Measurements from ENCODE around the gene PARVA.

Gene PARVA

DNA sequence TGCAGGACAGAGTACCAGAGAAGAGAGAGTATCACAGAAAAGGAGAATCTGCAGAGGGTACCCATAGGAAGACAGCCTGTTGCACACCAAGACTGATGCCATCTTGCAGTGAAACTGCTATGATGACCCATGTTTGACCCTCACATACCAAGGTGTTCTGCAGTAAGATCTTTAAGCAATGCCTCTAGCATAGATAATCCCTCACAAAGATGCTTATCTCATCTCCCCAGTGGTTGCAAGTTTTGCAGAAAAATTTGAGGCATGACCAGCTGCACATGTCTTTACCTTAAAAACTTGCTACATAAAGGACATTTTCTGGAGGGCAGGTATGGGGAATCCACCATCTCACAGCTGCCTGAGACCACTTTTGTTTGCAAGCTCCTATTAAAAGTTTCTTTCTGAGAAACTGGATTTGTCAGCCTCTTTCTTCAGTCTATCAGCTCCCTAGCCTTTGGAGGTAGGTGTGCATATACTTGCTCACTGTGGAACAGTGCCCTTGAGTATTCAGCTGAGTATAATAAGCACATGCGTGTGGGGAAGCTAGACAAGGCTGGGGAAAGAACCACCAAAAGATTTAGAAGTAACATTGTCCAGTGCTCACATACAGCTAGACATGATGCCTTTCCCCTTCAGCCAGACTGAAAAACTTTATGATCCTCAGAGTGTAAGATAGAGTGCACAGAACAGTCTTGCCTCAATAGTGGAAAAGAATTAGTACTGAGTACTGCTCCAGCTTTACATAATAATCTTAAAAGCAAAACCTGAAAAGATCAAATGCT lies 196.5 kb downstream of the PARVA start:
- no peak overlapping the region for H3K4me3 ChIP-seq (ENCODE audit: low read depth, low read length)
- TF ChIP-seq, protein P1, sequence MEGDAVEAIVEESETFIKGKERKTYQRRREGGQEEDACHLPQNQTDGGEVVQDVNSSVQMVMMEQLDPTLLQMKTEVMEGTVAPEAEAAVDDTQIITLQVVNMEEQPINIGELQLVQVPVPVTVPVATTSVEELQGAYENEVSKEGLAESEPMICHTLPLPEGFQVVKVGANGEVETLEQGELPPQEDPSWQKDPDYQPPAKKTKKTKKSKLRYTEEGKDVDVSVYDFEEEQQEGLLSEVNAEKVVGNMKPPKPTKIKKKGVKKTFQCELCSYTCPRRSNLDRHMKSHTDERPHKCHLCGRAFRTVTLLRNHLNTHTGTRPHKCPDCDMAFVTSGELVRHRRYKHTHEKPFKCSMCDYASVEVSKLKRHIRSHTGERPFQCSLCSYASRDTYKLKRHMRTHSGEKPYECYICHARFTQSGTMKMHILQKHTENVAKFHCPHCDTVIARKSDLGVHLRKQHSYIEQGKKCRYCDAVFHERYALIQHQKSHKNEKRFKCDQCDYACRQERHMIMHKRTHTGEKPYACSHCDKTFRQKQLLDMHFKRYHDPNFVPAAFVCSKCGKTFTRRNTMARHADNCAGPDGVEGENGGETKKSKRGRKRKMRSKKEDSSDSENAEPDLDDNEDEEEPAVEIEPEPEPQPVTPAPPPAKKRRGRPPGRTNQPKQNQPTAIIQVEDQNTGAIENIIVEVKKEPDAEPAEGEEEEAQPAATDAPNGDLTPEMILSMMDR (IDR thresholded peaks at IDR 0.05; ENCODE audit: low read depth, low read length) = no peak
- TF ChIP-seq POLR2A (IDR thresholded peaks at IDR 0.05; ENCODE audit: extremely low read depth, insufficient read length) (no peak), MYC (IDR thresholded peaks at IDR 0.05; ENCODE audit: low read depth, low read length) (no peak)
- TF ChIP-seq, protein P2, sequence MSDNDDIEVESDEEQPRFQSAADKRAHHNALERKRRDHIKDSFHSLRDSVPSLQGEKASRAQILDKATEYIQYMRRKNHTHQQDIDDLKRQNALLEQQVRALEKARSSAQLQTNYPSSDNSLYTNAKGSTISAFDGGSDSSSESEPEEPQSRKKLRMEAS (IDR thresholded peaks at IDR 0.05; ENCODE audit: low read depth, low read length) = no peak
- DNase-seq (ENCODE audit: low read depth) = no peak

DNA sequence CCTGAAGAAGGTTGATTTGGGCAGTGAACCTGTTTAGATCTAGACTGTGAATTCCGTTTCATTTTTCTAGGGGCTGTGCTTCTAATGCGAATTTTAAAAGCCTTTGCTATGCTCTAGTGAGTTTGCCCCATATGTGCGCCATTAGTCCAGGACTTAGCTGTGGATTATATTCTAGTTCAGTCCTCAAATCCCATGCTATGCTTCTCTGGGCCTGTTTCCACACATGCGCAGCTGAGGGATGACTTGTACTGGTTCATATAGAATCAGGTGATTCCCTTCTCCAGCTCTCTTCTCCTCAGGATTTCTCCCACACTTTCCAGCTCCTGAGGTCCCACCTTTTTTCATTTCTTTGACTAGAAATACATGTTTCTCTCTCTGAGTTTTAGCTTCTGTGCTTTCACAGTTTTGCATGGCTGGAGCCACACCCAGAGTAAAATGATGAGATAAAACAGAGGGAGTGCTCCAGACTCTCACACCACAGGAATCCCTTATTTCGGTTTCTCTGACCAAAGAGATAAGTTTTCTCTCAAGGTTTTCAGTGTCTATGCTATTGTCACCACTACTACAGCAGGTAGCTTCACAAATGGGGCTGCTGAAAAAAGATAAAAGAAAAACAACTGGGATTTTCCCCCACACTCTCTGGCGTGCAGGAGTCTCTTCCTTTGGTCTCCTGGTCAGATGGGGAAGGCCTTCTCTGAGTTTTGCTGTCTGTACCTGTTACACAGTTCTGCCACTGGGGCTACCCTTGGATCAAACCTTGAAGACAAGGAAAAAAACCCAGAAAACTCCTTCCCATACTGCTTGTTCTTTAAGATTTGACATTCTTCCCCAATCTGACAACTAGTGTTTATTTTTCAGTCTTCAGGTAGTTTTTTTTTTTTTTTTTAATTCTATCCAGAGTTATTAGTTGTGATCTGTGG lies 200.6 kb downstream of the PARVA start:
- TF ChIP-seq, protein P2 (IDR thresholded peaks at IDR 0.05; ENCODE audit: low read depth, low read length) = no peak
- TF ChIP-seq, protein P1 (IDR thresholded peaks at IDR 0.05; ENCODE audit: low read depth, low read length) = no peak
- H3K4me3 ChIP-seq (ENCODE audit: low read depth, low read length) = no peak overlapping the region
- no peak for DNase-seq (ENCODE audit: low read depth)

DNA sequence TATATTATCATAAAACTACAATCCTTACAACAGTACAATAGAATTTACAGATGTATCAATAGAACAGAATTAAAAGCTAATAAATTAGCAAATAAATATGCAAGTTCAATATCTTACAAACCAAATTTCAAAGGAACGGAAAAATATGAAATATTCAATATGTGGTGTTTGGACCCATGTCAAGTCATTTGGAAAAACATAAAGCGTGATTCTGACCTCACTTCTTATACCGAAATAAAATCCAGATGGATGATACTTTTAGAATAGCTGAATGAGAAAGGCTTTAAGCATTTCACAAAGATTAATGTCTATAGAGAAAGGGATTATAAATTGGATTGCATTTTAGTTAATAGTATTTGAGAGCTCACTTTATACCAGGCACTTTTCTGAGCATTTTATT lies 204.0 kb downstream of the PARVA start:
- H3K4me3 ChIP-seq (ENCODE audit: low read depth, low read length) = no peak overlapping the region
- DNase-seq (ENCODE audit: low read depth) = no peak
- TF ChIP-seq, protein P1 (IDR thresholded peaks at IDR 0.05; ENCODE audit: low read depth, low read length) = no peak
- no peak for TF ChIP-seq POLR2A (IDR thresholded peaks at IDR 0.05; ENCODE audit: extremely low read depth, insufficient read length)
- TF ChIP-seq, protein P2 (IDR thresholded peaks at IDR 0.05; ENCODE audit: low read depth, low read length) = no peak
- TF ChIP-seq MYC (IDR thresholded peaks at IDR 0.05; ENCODE audit: low read depth, low read length) = no peak

DNA sequence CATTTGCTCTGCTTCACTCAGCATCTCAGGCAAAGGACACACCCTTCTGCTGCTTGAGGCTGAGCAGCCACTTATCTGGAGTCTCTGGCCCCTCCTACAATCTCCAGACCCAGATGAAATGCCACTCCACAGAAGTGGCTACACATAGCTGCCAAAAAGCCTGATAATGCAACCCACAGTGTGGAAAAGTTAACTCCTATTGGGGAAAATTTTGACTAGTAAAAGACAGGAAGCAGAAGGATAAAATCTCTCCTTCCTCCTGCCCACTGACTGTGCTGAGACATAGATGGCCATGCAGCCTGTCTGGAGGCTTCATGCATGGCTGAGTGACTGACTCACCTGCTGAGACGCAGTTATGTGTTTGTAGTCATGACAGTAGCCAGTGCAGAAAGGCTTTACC lies 204.6 kb downstream of the PARVA start:
- TF ChIP-seq, protein P2 (IDR thresholded peaks at IDR 0.05; ENCODE audit: low read depth, low read length) = no peak
- TF ChIP-seq, protein P1 (IDR thresholded peaks at IDR 0.05; ENCODE audit: low read depth, low read length) = no peak
- TF ChIP-seq POLR2A (IDR thresholded peaks at IDR 0.05; ENCODE audit: extremely low read depth, insufficient read length) = no peak
- no peak for TF ChIP-seq MYC (IDR thresholded peaks at IDR 0.05; ENCODE audit: low read depth, low read length)
- DNase-seq (ENCODE audit: low read depth) = no peak
- no peak overlapping the region for H3K4me3 ChIP-seq (ENCODE audit: low read depth, low read length)
